ENCODE data around the gene CEP112. TPM values are rescaled to one million over a fixed set of nuclear protein-coding genes. Genes with fewer than 3 reads are reported as not detected.

CEP112 gene
- total RNA-seq, 6 donors from 2014 or later: 14.3 to 70.2 (median 31.0) TPM

- TF ChIP-seq POLR2A (IDR thresholded peaks at IDR 0.05) (no peak), CTCF (IDR thresholded peaks at IDR 0.05) (no peak), POLR2AphosphoS5 (IDR thresholded peaks at IDR 0.05) (no peak), EP300 (IDR thresholded peaks at IDR 0.05) (no peak)
- DNase-seq: no peak
- Histone ChIP-seq H3K4me1 (no peaks in the 10 kb centered on the region), H3K4me3 (no peak overlapping the region), H3K27ac (no peak overlapping the region), H3K27me3 (no peaks in the 10 kb centered on the region), H3K9me3 (no peaks in the 10 kb centered on the region), H3K36me3 (no peaks in the 10 kb centered on the region)
- ATAC-seq (ENCODE audit: low FRiP score in 2 of 2): no peak
- 61 to 74% methylated on average over 6 of the region's 6 CpGs for WGBS, 2 donors
Measured at GRCh38 chr17:65886315-65887245, 305.4 kb downstream of the CEP112 start.

GRCh38 chr17:65885541-65886312, 306.2 kb downstream of the CEP112 start:
- TF ChIP-seq POLR2AphosphoS5 (IDR thresholded peaks at IDR 0.05) (no peak), POLR2A (IDR thresholded peaks at IDR 0.05) (no peak), EP300 (IDR thresholded peaks at IDR 0.05) (no peak), CTCF (IDR thresholded peaks at IDR 0.05) (no peak)
- Histone ChIP-seq H3K4me1 (no peaks in the 10 kb centered on the region), H3K27me3 (no peaks in the 10 kb centered on the region), H3K27ac (no peak overlapping the region), H3K9me3 (no peaks in the 10 kb centered on the region), H3K4me3 (no peak overlapping the region), H3K36me3 (no peaks in the 10 kb centered on the region)
- WGBS, 2 donors: 89 to 90% methylated on average over 6 of the region's 6 CpGs
- no peak for ATAC-seq (ENCODE audit: low FRiP score in 2 of 2)
- no peak for DNase-seq

GRCh38 chr17:65876985-65877384, 314.9 kb downstream of the CEP112 start:
- no peaks in the 10 kb centered on the region for H3K27me3 ChIP-seq
- no peak overlapping the region for H3K4me3 ChIP-seq
- H3K9me3 ChIP-seq: peaks cover 0 to 15% (median 11%) of the 10 kb centered on the region in 4 donors
- DNase-seq (no peak), ATAC-seq (ENCODE audit: low FRiP score in 2 of 2) (no peak)
- no peaks in the 10 kb centered on the region for H3K4me1 ChIP-seq
- H3K27ac ChIP-seq: no peak overlapping the region
- WGBS, 2 donors: 91 to 92% methylated on average over 4 of the region's 4 CpGs
- TF ChIP-seq POLR2AphosphoS5 (IDR thresholded peaks at IDR 0.05) (no peak), POLR2A (IDR thresholded peaks at IDR 0.05) (no peak), EP300 (IDR thresholded peaks at IDR 0.05) (no peak), CTCF (IDR thresholded peaks at IDR 0.05) (no peak)
- no peaks in the 10 kb centered on the region for H3K36me3 ChIP-seq

- 60 to 90% methylated on average over 3 of the region's 3 CpGs for WGBS, 2 donors
- Histone ChIP-seq H3K4me1 (no peaks in the 10 kb centered on the region), H3K27me3 (no peaks in the 10 kb centered on the region), H3K27ac (no peak overlapping the region), H3K4me3 (no peak overlapping the region), H3K9me3 (no peaks in the 10 kb centered on the region), H3K36me3 (no peaks in the 10 kb centered on the region)
- no peak for TF ChIP-seq POLR2A (IDR thresholded peaks at IDR 0.05)
- no peak for TF ChIP-seq POLR2AphosphoS5 (IDR thresholded peaks at IDR 0.05)
- TF ChIP-seq CTCF (IDR thresholded peaks at IDR 0.05): no peak
- no peak for TF ChIP-seq EP300 (IDR thresholded peaks at IDR 0.05)
- no peak for DNase-seq
- ATAC-seq (ENCODE audit: low FRiP score in 2 of 2): no peak
Measured at GRCh38 chr17:65868881-65869280, 323.1 kb downstream of the CEP112 start.
